GM23248 (cell line): ENCODE results near the gene STYX.

ENCODE experiments used
- EZH2 ChIP-seq: fragments of 200-600 bp; sonication (generic); IDR thresholded peaks from 2 replicates; pipeline ENCODE4 v1.6.1; 2018; ENCODE audit warnings: antibody characterized with exemption, mild to moderate bottlenecking; ENCODE audit not compliant: insufficient read depth, poor library complexity, severe bottlenecking
- EZH2phosphoT487 ChIP-seq: fragments of 200-600 bp; sonication (generic); IDR thresholded peaks from 2 replicates; pipeline ENCODE4 v1.6.1; 2018; ENCODE audit warnings: antibody characterized with exemption, moderate library complexity, mild to moderate bottlenecking, low read depth; ENCODE audit not compliant: insufficient read depth

GRCh38 chr14:52755607-52756316, 25.8 kb downstream of the STYX start:
- no peak for TF ChIP-seq EZH2phosphoT487
- TF ChIP-seq EZH2, result no peak
